ENCODE results near the gene GRK3.

The GRK3 gene

DNA sequence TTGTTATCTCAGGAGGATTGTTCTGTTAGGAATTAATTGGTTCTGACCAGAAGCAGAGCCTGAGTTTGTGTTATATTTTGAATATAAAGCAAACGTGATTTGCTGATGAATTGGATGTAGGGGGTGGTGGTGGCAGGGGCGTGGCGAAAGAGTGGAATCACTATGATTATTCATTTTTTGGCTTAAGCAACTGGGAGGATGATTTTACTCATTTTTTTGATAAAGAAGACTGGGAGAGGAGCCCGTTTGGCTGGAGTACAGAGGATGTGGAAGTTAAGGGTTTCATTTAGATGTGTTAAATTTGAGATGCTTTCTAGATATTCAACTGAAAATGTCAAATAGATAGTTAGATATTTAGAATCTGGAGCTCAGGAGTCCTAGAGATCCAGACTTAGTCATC lies 94.2 kb downstream of the GRK3 start:
- DNase-seq (ENCODE audit: low spot score): no peak
- H2AK5ac ChIP-seq (ENCODE audit: low read depth, low read length): no peak overlapping the region
- H3K27me3 ChIP-seq (ENCODE audit: control insufficient read depth in 3 of 3, insufficient read depth in 3 of 3, low read depth in 1 of 3, low read length in 3 of 3): no peaks in the 10 kb centered on the region
- no peak overlapping the region for H2BK5ac ChIP-seq (ENCODE audit: low read length)
- H3K14ac ChIP-seq (ENCODE audit: low read length): no peak overlapping the region
- H4K91ac ChIP-seq (ENCODE audit: low read depth, low read length, poor library complexity): no peak overlapping the region
- no peak overlapping the region for H3K23ac ChIP-seq (ENCODE audit: low read depth, low read length, poor library complexity)
- no peak overlapping the region for H2BK12ac ChIP-seq (ENCODE audit: low read length)
- H3K4ac ChIP-seq (ENCODE audit: low read length): no peak overlapping the region
- H3K79me1 ChIP-seq (ENCODE audit: low read depth, low read length): no peaks in the 10 kb centered on the region
- WGBS, 2 donors (ENCODE audit: extremely low coverage in 2 of 2, insufficient read length in 2 of 2, insufficient replicate concordance in 1 of 2): no CpG with 5 or more reads among the region's 4 CpGs
- no peak overlapping the region for H2AFZ ChIP-seq (ENCODE audit: low read length)
- no peaks in the 10 kb centered on the region for H3K36me3 ChIP-seq (replicated peaks in 1 of 2; ENCODE audit: control insufficient read depth in 2 of 2, insufficient read depth in 2 of 2, low read length in 2 of 2)
- no peak overlapping the region for H4K8ac ChIP-seq (ENCODE audit: low read depth, low read length)
- H3K4me2 ChIP-seq (ENCODE audit: insufficient read depth, low read length, poor library complexity, severe bottlenecking): no peak overlapping the region
- H3K9me3 ChIP-seq (replicated peaks in 1 of 2; ENCODE audit: control insufficient read depth in 2 of 2, insufficient read depth in 1 of 2, low read depth in 1 of 2, low read length in 2 of 2): no peaks in the 10 kb centered on the region
- H3K4me3 ChIP-seq (ENCODE audit: low read length in 2 of 2): no peak overlapping the region
- H3K4me1 ChIP-seq (ENCODE audit: control insufficient read depth in 2 of 2, insufficient read depth in 1 of 2, low read depth in 1 of 2, low read length in 2 of 2): no peaks in the 10 kb centered on the region
- no peak overlapping the region for H2BK120ac ChIP-seq (ENCODE audit: low read depth, low read length)
- H3K18ac ChIP-seq (ENCODE audit: low read length): no peak overlapping the region
- no peak overlapping the region for H2BK15ac ChIP-seq (ENCODE audit: low read length)
- no peak overlapping the region for H3K27ac ChIP-seq (replicated peaks; ENCODE audit: low read length)
- H3K9ac ChIP-seq (ENCODE audit: low read depth, low read length, poor library complexity): no peak overlapping the region

- no peak overlapping the region for H2AFZ ChIP-seq (ENCODE audit: low read length)
- no peak overlapping the region for H3K14ac ChIP-seq (ENCODE audit: low read length)
- no peaks in the 10 kb centered on the region for H3K9me3 ChIP-seq (replicated peaks in 1 of 2; ENCODE audit: control insufficient read depth in 2 of 2, insufficient read depth in 1 of 2, low read depth in 1 of 2, low read length in 2 of 2)
- no peak overlapping the region for H3K23ac ChIP-seq (ENCODE audit: low read depth, low read length, poor library complexity)
- no peak overlapping the region for H2BK12ac ChIP-seq (ENCODE audit: low read length)
- H4K91ac ChIP-seq (ENCODE audit: low read depth, low read length, poor library complexity): no peak overlapping the region
- no peak overlapping the region for H3K27ac ChIP-seq (replicated peaks; ENCODE audit: low read length)
- no peak overlapping the region for H3K4me2 ChIP-seq (ENCODE audit: insufficient read depth, low read length, poor library complexity, severe bottlenecking)
- no peak overlapping the region for H2AK5ac ChIP-seq (ENCODE audit: low read depth, low read length)
- H3K9ac ChIP-seq (ENCODE audit: low read depth, low read length, poor library complexity): no peak overlapping the region
- no peak overlapping the region for H4K8ac ChIP-seq (ENCODE audit: low read depth, low read length)
- no peak overlapping the region for H2BK5ac ChIP-seq (ENCODE audit: low read length)
- no peak overlapping the region for H3K4me3 ChIP-seq (ENCODE audit: low read length in 2 of 2)
- H2BK15ac ChIP-seq (ENCODE audit: low read length): no peak overlapping the region
- WGBS, 2 donors (ENCODE audit: extremely low coverage in 2 of 2, insufficient read length in 2 of 2, insufficient replicate concordance in 1 of 2): no CpG with 5 or more reads among the region's 2 CpGs
- H3K4ac ChIP-seq (ENCODE audit: low read length): no peak overlapping the region
- no peak for DNase-seq (ENCODE audit: low spot score)
- no peaks in the 10 kb centered on the region for H3K4me1 ChIP-seq (ENCODE audit: control insufficient read depth in 2 of 2, insufficient read depth in 1 of 2, low read depth in 1 of 2, low read length in 2 of 2)
- H2BK120ac ChIP-seq (ENCODE audit: low read depth, low read length): no peak overlapping the region
- H3K27me3 ChIP-seq (ENCODE audit: control insufficient read depth in 3 of 3, insufficient read depth in 3 of 3, low read depth in 1 of 3, low read length in 3 of 3): no peaks in the 10 kb centered on the region
- no peak overlapping the region for H3K18ac ChIP-seq (ENCODE audit: low read length)
- no peaks in the 10 kb centered on the region for H3K79me1 ChIP-seq (ENCODE audit: low read depth, low read length)
- no peaks in the 10 kb centered on the region for H3K36me3 ChIP-seq (replicated peaks in 1 of 2; ENCODE audit: control insufficient read depth in 2 of 2, insufficient read depth in 2 of 2, low read length in 2 of 2)
Measured at GRCh38 chr22:25659413-25659812, 94.9 kb downstream of the GRK3 start.

- H2BK5ac ChIP-seq (ENCODE audit: low read length): no peak overlapping the region
- H4K8ac ChIP-seq (ENCODE audit: low read depth, low read length): no peak overlapping the region
- no peak overlapping the region for H4K91ac ChIP-seq (ENCODE audit: low read depth, low read length, poor library complexity)
- no peak overlapping the region for H3K14ac ChIP-seq (ENCODE audit: low read length)
- H3K79me1 ChIP-seq (ENCODE audit: low read depth, low read length): no peaks in the 10 kb centered on the region
- no peak overlapping the region for H2BK15ac ChIP-seq (ENCODE audit: low read length)
- H2BK120ac ChIP-seq (ENCODE audit: low read depth, low read length): no peak overlapping the region
- no peak overlapping the region for H3K23ac ChIP-seq (ENCODE audit: low read depth, low read length, poor library complexity)
- H3K36me3 ChIP-seq (replicated peaks in 1 of 2; ENCODE audit: control insufficient read depth in 2 of 2, insufficient read depth in 2 of 2, low read length in 2 of 2): no peaks in the 10 kb centered on the region
- no peak overlapping the region for H3K4ac ChIP-seq (ENCODE audit: low read length)
- no peak overlapping the region for H3K4me2 ChIP-seq (ENCODE audit: insufficient read depth, low read length, poor library complexity, severe bottlenecking)
- H3K9me3 ChIP-seq (replicated peaks in 1 of 2; ENCODE audit: control insufficient read depth in 2 of 2, insufficient read depth in 1 of 2, low read depth in 1 of 2, low read length in 2 of 2): no peaks in the 10 kb centered on the region
- no peaks in the 10 kb centered on the region for H3K4me1 ChIP-seq (ENCODE audit: control insufficient read depth in 2 of 2, insufficient read depth in 1 of 2, low read depth in 1 of 2, low read length in 2 of 2)
- H2BK12ac ChIP-seq (ENCODE audit: low read length): no peak overlapping the region
- no peaks in the 10 kb centered on the region for H3K27me3 ChIP-seq (ENCODE audit: control insufficient read depth in 3 of 3, insufficient read depth in 3 of 3, low read depth in 1 of 3, low read length in 3 of 3)
- no peak overlapping the region for H3K18ac ChIP-seq (ENCODE audit: low read length)
- WGBS, 2 donors (ENCODE audit: extremely low coverage in 2 of 2, insufficient read length in 2 of 2, insufficient replicate concordance in 1 of 2): no CpG with 5 or more reads among the region's 3 CpGs
- DNase-seq (ENCODE audit: low spot score): no peak
- H3K9ac ChIP-seq (ENCODE audit: low read depth, low read length, poor library complexity): no peak overlapping the region
- H3K4me3 ChIP-seq (ENCODE audit: low read length in 2 of 2): no peak overlapping the region
- no peak overlapping the region for H2AFZ ChIP-seq (ENCODE audit: low read length)
- no peak overlapping the region for H3K27ac ChIP-seq (replicated peaks; ENCODE audit: low read length)
- no peak overlapping the region for H2AK5ac ChIP-seq (ENCODE audit: low read depth, low read length)
Measured at GRCh38 chr22:25660336-25660735, 95.9 kb downstream of the GRK3 start.

GRCh38 chr22:25661073-25661472 lies 96.6 kb downstream of the GRK3 start:
- no peak overlapping the region for H2BK120ac ChIP-seq (ENCODE audit: low read depth, low read length)
- H3K4ac ChIP-seq (ENCODE audit: low read length): no peak overlapping the region
- no peaks in the 10 kb centered on the region for H3K4me1 ChIP-seq (ENCODE audit: control insufficient read depth in 2 of 2, insufficient read depth in 1 of 2, low read depth in 1 of 2, low read length in 2 of 2)
- H2BK5ac ChIP-seq (ENCODE audit: low read length): no peak overlapping the region
- H3K9ac ChIP-seq (ENCODE audit: low read depth, low read length, poor library complexity): no peak overlapping the region
- no CpG with 5 or more reads among the region's 2 CpGs for WGBS, 2 donors (ENCODE audit: extremely low coverage in 2 of 2, insufficient read length in 2 of 2, insufficient replicate concordance in 1 of 2)
- no peaks in the 10 kb centered on the region for H3K36me3 ChIP-seq (replicated peaks in 1 of 2; ENCODE audit: control insufficient read depth in 2 of 2, insufficient read depth in 2 of 2, low read length in 2 of 2)
- H3K9me3 ChIP-seq (replicated peaks in 1 of 2; ENCODE audit: control insufficient read depth in 2 of 2, insufficient read depth in 1 of 2, low read depth in 1 of 2, low read length in 2 of 2): no peaks in the 10 kb centered on the region
- H3K23ac ChIP-seq (ENCODE audit: low read depth, low read length, poor library complexity): no peak overlapping the region
- H3K79me1 ChIP-seq (ENCODE audit: low read depth, low read length): no peaks in the 10 kb centered on the region
- H3K14ac ChIP-seq (ENCODE audit: low read length): no peak overlapping the region
- H2BK15ac ChIP-seq (ENCODE audit: low read length): no peak overlapping the region
- no peak overlapping the region for H2BK12ac ChIP-seq (ENCODE audit: low read length)
- H2AFZ ChIP-seq (ENCODE audit: low read length): no peak overlapping the region
- no peak overlapping the region for H3K27ac ChIP-seq (replicated peaks; ENCODE audit: low read length)
- no peak for DNase-seq (ENCODE audit: low spot score)
- no peaks in the 10 kb centered on the region for H3K27me3 ChIP-seq (ENCODE audit: control insufficient read depth in 3 of 3, insufficient read depth in 3 of 3, low read depth in 1 of 3, low read length in 3 of 3)
- no peak overlapping the region for H4K91ac ChIP-seq (ENCODE audit: low read depth, low read length, poor library complexity)
- H3K4me2 ChIP-seq (ENCODE audit: insufficient read depth, low read length, poor library complexity, severe bottlenecking): no peak overlapping the region
- H2AK5ac ChIP-seq (ENCODE audit: low read depth, low read length): no peak overlapping the region
- no peak overlapping the region for H3K18ac ChIP-seq (ENCODE audit: low read length)
- H4K8ac ChIP-seq (ENCODE audit: low read depth, low read length): no peak overlapping the region
- H3K4me3 ChIP-seq (ENCODE audit: low read length in 2 of 2): no peak overlapping the region

All from neuronal stem cell (in vitro differentiated cells).